H1 (cell line): ENCODE measurements around the gene RBM8A. TPM values are rescaled to one million over a fixed set of nuclear protein-coding genes. Genes with fewer than 3 reads are reported as not detected.

Experiments used
- ASH2L ChIP-seq: fragments of 200-600, 300-600 bp; sonication (generic); IDR thresholded peaks from one replicate; pipeline ENCODE4 v1.7.1; 2017; ENCODE audit warnings: low read length
- BRCA1 ChIP-seq: IDR thresholded peaks from 2 replicates; pipeline ENCODE4 v1.6.1; 2012; ENCODE audit warnings: low read depth, low read length, improper control_type of control experiment
- CBX8 ChIP-seq: fragments of 300-800, 300-1000 bp; sonication (generic); IDR thresholded peaks from 2 replicates; pipeline ENCODE4 v1.7.1; 2016; ENCODE audit warnings: low read depth, low read length, borderline replicate concordance
- CHD2 ChIP-seq: IDR thresholded peaks from 2 replicates; pipeline ENCODE4 v1.6.1; 2012; ENCODE audit warnings: low read length, improper control_type of control experiment
- CTBP2 ChIP-seq: IDR thresholded peaks from 2 replicates; pipeline ENCODE4 v1.7.0; 2011; ENCODE audit warnings: borderline replicate concordance, mild to moderate bottlenecking, moderate library complexity, mixed read lengths, low read length; ENCODE audit not compliant: insufficient read depth, insufficient read length
- EGR1 ChIP-seq: IDR thresholded peaks from 2 replicates; pipeline ENCODE4 v1.6.1; 2011; ENCODE audit warnings: low read depth, low read length, borderline replicate concordance
- KDM5A ChIP-seq: fragments of 200-600 bp; IDR thresholded peaks from 2 replicates; pipeline ENCODE4 v1.7.1; 2012; ENCODE audit warnings: mild to moderate bottlenecking, low read length, inconsistent platforms, mixed read lengths
- NRF1 ChIP-seq: IDR thresholded peaks from 2 replicates; pipeline ENCODE4 v1.6.1; 2011; ENCODE audit warnings: mild to moderate bottlenecking, low read depth, low read length, improper control_type of control experiment
- POU5F1 ChIP-seq: IDR thresholded peaks from 2 replicates; pipeline ENCODE4 v1.6.1; 2011; ENCODE audit warnings: low read depth, mild to moderate bottlenecking, low read length, moderate library complexity
- RXRA ChIP-seq: IDR thresholded peaks from 2 replicates; pipeline ENCODE4 v1.6.1; 2011; ENCODE audit warnings: low read depth, mild to moderate bottlenecking, low read length, moderate library complexity; ENCODE audit not compliant: insufficient read depth
- SAP30 ChIP-seq: fragments of 300-600 bp; sonication (generic); IDR thresholded peaks from 2 replicates; pipeline ENCODE4 v1.7.1; 2012; ENCODE audit warnings: low read length, moderate library complexity, mild to moderate bottlenecking, inconsistent platforms; ENCODE audit not compliant: insufficient read depth, insufficient replicate concordance
- SIN3A ChIP-seq, 2 experiments: IDR thresholded peaks in 1 of 2; conservative IDR thresholded peaks in 1 of 2; 2 replicates each; pipeline ENCODE4 v1.6.1; 2011 to 2012; ENCODE audit warnings: low read length in 2 of 2, improper control_type of control experiment in 1 of 2, low read depth in 1 of 2, mild to moderate bottlenecking in 1 of 2
- SUZ12 ChIP-seq: fragments of 200-600 bp; sonication (generic); IDR thresholded peaks from 2 replicates; pipeline ENCODE4 v1.6.1; 2012; ENCODE audit warnings: mild to moderate bottlenecking, inconsistent platforms, low read length, moderate library complexity, mixed read lengths
- TAF1 ChIP-seq: IDR thresholded peaks from 2 replicates; pipeline ENCODE4 v1.6.1; 2011; ENCODE audit warnings: mild to moderate bottlenecking, low read depth, low read length
- polyA plus RNA-seq, 7 experiments: library from polyadenylated mRNA; depleted of rRNA in 3 of 7; stranded (reverse) in 5 of 7; unstranded in 2 of 7; fragments of >200 nt in 5 of 7; fragments of 200-250 nt in 2 of 7; gene quantifications; 1 replicate in 5 of 7; 2 replicates in 1 of 7; 4 replicates in 1 of 7; pipeline versions ENCODE4 v1.2.1 to v1.2.3, GENCODE V29; 2011 to 2013; ENCODE audit warnings: missing spikeins in 2 of 7, mixed read lengths in 2 of 7
- total RNA-seq: library from RNA; stranded (reverse); fragmentation: NEBNext Ultra II Directional; extraction: Animal tissue kit (Norgen Biotek cat#: 25700); gene quantifications from 2 replicates; pipeline ENCODE4 v1.2.1, GENCODE V29; 2021
- TF ChIP-seq, protein P1 (sequence below): IDR thresholded peaks from 2 replicates; pipeline ENCODE4 v1.6.1; 2011; ENCODE audit warnings: low read depth, mild to moderate bottlenecking, low read length; ENCODE audit not compliant: insufficient read depth
- TF ChIP-seq, protein P2 (sequence below): IDR thresholded peaks from 2 replicates; pipeline ENCODE4 v1.6.1; 2012; ENCODE audit warnings: low read length, inconsistent platforms
- TF ChIP-seq, protein P3 (sequence below), 3 experiments: IDR thresholded peaks; 1 replicate in 2 of 3; 2 replicates in 1 of 3; pipeline versions ENCODE4 v1.5.1 to v1.6.1; 2011; ENCODE audit warnings: low read length in 3 of 3, mild to moderate bottlenecking in 3 of 3, inconsistent platforms in 2 of 3, low read depth in 1 of 3, moderate library complexity in 1 of 3; ENCODE audit not compliant: insufficient read depth in 1 of 3; ENCODE audit errors: control extremely low read depth in 1 of 3

RBM8A gene
- total and polyA plus RNA-seq, 2 of the 8 experiments (the other 6 are each of a cell fraction or from before 2014, with no cell fraction given), result 125 to 216 TPM

DNA sequence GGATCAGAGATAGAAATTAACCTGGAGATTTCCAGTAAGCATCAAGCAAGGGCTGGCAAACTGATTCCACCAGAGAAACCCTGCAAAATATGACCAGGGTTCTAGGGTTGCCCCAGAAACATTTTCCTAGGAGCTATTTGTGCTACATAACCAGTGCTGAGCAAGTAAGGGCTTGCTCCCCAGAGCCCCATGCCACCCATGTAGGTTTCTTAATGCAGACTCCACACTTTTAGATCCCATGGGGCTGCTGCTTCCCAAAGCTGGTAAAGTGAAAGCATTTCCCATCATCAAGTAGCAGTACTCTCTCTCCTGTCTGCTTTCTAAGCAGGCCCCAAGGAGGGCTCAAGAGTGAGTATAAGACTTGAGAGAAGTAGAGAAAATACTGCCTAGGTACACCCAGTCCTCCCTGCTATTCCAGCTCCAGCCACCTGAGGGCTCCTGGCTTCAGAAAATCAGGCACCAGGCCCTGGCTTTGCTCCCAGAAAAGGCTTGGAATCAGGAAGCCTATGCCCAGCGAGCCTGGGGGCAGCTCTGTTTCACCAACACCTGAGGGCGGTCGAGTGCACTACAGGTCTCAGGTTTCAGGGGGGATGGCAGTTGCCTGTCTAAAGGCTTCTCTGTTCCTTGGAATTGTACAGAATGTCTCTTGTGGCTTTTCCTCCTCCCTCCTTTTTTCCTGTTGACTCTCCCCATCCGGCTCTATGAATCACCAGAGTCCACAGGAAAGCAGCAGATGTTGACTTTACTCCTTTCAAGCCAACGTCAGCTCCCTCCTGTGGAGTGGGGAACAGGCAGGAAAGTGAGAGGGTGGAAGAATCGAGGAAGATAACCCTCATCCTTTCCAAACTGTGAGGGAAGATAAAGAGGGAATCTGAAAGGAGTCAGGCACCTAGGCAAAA lies 35.4 kb downstream of the RBM8A start (continued):
- TF ChIP-seq, protein P1, sequence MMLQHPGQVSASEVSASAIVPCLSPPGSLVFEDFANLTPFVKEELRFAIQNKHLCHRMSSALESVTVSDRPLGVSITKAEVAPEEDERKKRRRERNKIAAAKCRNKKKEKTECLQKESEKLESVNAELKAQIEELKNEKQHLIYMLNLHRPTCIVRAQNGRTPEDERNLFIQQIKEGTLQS, result no peak
- TF ChIP-seq KDM5A (no peak), BRCA1 (peak; percentile 5; the same call in 1 of the 2 replicates), SAP30 (no peak), TAF1 (no peak), POU5F1 (no peak), SIN3A (conservative IDR thresholded peaks at IDR 0.05 in 1 of 2, IDR thresholded peaks at IDR 0.05 in 1 of 2; ENCODE audit: low read depth in 1 of 2, low read length in 2 of 2) (peak; percentile 24 to 74; a peak in 1 of 4 replicates), EGR1 (no peak), ASH2L (peak; percentile 35), NRF1 (no peak), SUZ12 (no peak), CTBP2 (no peak), CHD2 (peak; percentile 34; the same call in 1 of the 2 replicates), CBX8 (no peak), RXRA (no peak)
- TF ChIP-seq, protein P2, sequence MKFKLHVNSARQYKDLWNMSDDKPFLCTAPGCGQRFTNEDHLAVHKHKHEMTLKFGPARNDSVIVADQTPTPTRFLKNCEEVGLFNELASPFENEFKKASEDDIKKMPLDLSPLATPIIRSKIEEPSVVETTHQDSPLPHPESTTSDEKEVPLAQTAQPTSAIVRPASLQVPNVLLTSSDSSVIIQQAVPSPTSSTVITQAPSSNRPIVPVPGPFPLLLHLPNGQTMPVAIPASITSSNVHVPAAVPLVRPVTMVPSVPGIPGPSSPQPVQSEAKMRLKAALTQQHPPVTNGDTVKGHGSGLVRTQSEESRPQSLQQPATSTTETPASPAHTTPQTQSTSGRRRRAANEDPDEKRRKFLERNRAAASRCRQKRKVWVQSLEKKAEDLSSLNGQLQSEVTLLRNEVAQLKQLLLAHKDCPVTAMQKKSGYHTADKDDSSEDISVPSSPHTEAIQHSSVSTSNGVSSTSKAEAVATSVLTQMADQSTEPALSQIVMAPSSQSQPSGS, result no peak
- TF ChIP-seq, protein P3, sequence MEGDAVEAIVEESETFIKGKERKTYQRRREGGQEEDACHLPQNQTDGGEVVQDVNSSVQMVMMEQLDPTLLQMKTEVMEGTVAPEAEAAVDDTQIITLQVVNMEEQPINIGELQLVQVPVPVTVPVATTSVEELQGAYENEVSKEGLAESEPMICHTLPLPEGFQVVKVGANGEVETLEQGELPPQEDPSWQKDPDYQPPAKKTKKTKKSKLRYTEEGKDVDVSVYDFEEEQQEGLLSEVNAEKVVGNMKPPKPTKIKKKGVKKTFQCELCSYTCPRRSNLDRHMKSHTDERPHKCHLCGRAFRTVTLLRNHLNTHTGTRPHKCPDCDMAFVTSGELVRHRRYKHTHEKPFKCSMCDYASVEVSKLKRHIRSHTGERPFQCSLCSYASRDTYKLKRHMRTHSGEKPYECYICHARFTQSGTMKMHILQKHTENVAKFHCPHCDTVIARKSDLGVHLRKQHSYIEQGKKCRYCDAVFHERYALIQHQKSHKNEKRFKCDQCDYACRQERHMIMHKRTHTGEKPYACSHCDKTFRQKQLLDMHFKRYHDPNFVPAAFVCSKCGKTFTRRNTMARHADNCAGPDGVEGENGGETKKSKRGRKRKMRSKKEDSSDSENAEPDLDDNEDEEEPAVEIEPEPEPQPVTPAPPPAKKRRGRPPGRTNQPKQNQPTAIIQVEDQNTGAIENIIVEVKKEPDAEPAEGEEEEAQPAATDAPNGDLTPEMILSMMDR (IDR thresholded peaks at IDR 0.05; ENCODE audit: control extremely low read depth in 1 of 3, insufficient read depth in 1 of 3, low read depth in 1 of 3, low read length in 3 of 3), result peak; percentile 84 to 99 (median 99)
